ENCODE measurements around the gene VSTM2B.

VSTM2B gene

GRCh38 chr19:29539131-29539530 is 13.3 kb downstream of the VSTM2B start:
- Histone ChIP-seq H2AFZ (no peak overlapping the region), H3K79me2 (no peaks in the 10 kb centered on the region), H3K4me2 (ENCODE audit: low read length) (no peak overlapping the region), H3K36me3 (ENCODE audit: control insufficient read depth, insufficient read depth, low read length) (no peaks in the 10 kb centered on the region), H3K4me3 (ENCODE audit: low read depth, low read length) (no peak overlapping the region), H3K27ac (no peak overlapping the region), H3K4me1 (no peaks in the 10 kb centered on the region), H3K9ac (no peak overlapping the region), H3K9me3 (ENCODE audit: control insufficient read depth, low read length) (no peaks in the 10 kb centered on the region), H3K27me3 (ENCODE audit: control insufficient read depth, insufficient read depth, low read length) (no peaks in the 10 kb centered on the region)
- TF ChIP-seq CTCF (IDR thresholded peaks at IDR 0.05) = no peak

- Histone ChIP-seq H2AFZ (no peak overlapping the region), H3K36me3 (ENCODE audit: control insufficient read depth, insufficient read depth, low read length) (no peaks in the 10 kb centered on the region), H3K4me1 (no peaks in the 10 kb centered on the region), H3K4me2 (ENCODE audit: low read length) (no peak overlapping the region), H3K4me3 (ENCODE audit: low read depth, low read length) (no peak overlapping the region), H3K9me3 (ENCODE audit: control insufficient read depth, low read length) (no peaks in the 10 kb centered on the region), H3K27ac (no peak overlapping the region), H3K9ac (no peak overlapping the region), H3K27me3 (ENCODE audit: control insufficient read depth, insufficient read depth, low read length) (no peaks in the 10 kb centered on the region), H3K79me2 (no peaks in the 10 kb centered on the region)
- TF ChIP-seq CTCF (IDR thresholded peaks at IDR 0.05) = no peak
These were observed 13.9 kb downstream of the VSTM2B start for GRCh38 chr19:29539670-29540069.

GRCh38 chr19:29540114-29540513 is 14.3 kb downstream of the VSTM2B start:
- H3K79me2 ChIP-seq = no peaks in the 10 kb centered on the region
- no peak overlapping the region for H3K27ac ChIP-seq
- no peaks in the 10 kb centered on the region for H3K27me3 ChIP-seq (ENCODE audit: control insufficient read depth, insufficient read depth, low read length)
- H3K9ac ChIP-seq = no peak overlapping the region
- no peak overlapping the region for H2AFZ ChIP-seq
- H3K4me2 ChIP-seq (ENCODE audit: low read length) = no peak overlapping the region
- H3K36me3 ChIP-seq (ENCODE audit: control insufficient read depth, insufficient read depth, low read length) = no peaks in the 10 kb centered on the region
- H3K4me3 ChIP-seq (ENCODE audit: low read depth, low read length) = no peak overlapping the region
- TF ChIP-seq CTCF (IDR thresholded peaks at IDR 0.05) = no peak
- H3K9me3 ChIP-seq (ENCODE audit: control insufficient read depth, low read length) = no peaks in the 10 kb centered on the region
- H3K4me1 ChIP-seq = no peaks in the 10 kb centered on the region

GRCh38 chr19:29541473-29542253 is 15.9 kb downstream of the VSTM2B start:
- H3K4me1 ChIP-seq = no peaks in the 10 kb centered on the region
- no peaks in the 10 kb centered on the region for H3K27me3 ChIP-seq (ENCODE audit: control insufficient read depth, insufficient read depth, low read length)
- no peaks in the 10 kb centered on the region for H3K79me2 ChIP-seq
- H3K27ac ChIP-seq = no peak overlapping the region
- no peak overlapping the region for H3K4me3 ChIP-seq (ENCODE audit: low read depth, low read length)
- no peak overlapping the region for H3K9ac ChIP-seq
- no peaks in the 10 kb centered on the region for H3K36me3 ChIP-seq (ENCODE audit: control insufficient read depth, insufficient read depth, low read length)
- no peak overlapping the region for H3K4me2 ChIP-seq (ENCODE audit: low read length)
- H2AFZ ChIP-seq = no peak overlapping the region
- H3K9me3 ChIP-seq (ENCODE audit: control insufficient read depth, low read length) = no peaks in the 10 kb centered on the region
- no peak for TF ChIP-seq CTCF (IDR thresholded peaks at IDR 0.05)

- H3K27ac ChIP-seq = no peak overlapping the region
- no peaks in the 10 kb centered on the region for H3K79me2 ChIP-seq
- H3K27me3 ChIP-seq (ENCODE audit: control insufficient read depth, insufficient read depth, low read length) = no peaks in the 10 kb centered on the region
- H3K4me2 ChIP-seq (ENCODE audit: low read length) = no peak overlapping the region
- no peak overlapping the region for H3K4me3 ChIP-seq (ENCODE audit: low read depth, low read length)
- no peaks in the 10 kb centered on the region for H3K4me1 ChIP-seq
- no peak overlapping the region for H2AFZ ChIP-seq
- TF ChIP-seq CTCF (IDR thresholded peaks at IDR 0.05) = no peak
- no peak overlapping the region for H3K9ac ChIP-seq
- no peaks in the 10 kb centered on the region for H3K36me3 ChIP-seq (ENCODE audit: control insufficient read depth, insufficient read depth, low read length)
- H3K9me3 ChIP-seq (ENCODE audit: control insufficient read depth, low read length) = no peaks in the 10 kb centered on the region
These were observed 16.5 kb downstream of the VSTM2B start for GRCh38 chr19:29542327-29542726.
